Kidney epithelial cell (primary cell): ENCODE data around the gene C21orf58. TPM values are rescaled to one million over a fixed set of nuclear protein-coding genes. Genes with fewer than 3 reads are reported as not detected.

Source experiments
- DNase-seq: peaks from one replicate; pipeline ENCODE4 v3.0.0-alpha.2; 2010; ENCODE audit warnings: low read depth
- H3K27me3 ChIP-seq: 2 replicates; pipeline ENCODE4 v1.6.0; 2011; ENCODE audit warnings: low read length; ENCODE audit not compliant: control insufficient read depth, insufficient read depth
- H3K36me3 ChIP-seq: 2 replicates; pipeline ENCODE4 v1.5.1; 2011; ENCODE audit warnings: low read length; ENCODE audit not compliant: control insufficient read depth, insufficient read depth
- H3K4me3 ChIP-seq: 2 replicates; pipeline ENCODE4 v1.5.1; 2011; ENCODE audit warnings: low read depth, mild to moderate bottlenecking, control low read depth, low read length
- total RNA-seq: library from RNA; depleted of rRNA; stranded (reverse); fragments of >200 nt; gene quantifications from 2 replicates; pipeline ENCODE4 v1.2.3, GENCODE V29; 2015
- TF ChIP-seq, protein P1 (sequence below): IDR thresholded peaks from 2 replicates; pipeline ENCODE4 v1.5.1; 2011; ENCODE audit warnings: mild to moderate bottlenecking, moderate library complexity, low read length, control low read depth, inconsistent platforms; ENCODE audit not compliant: insufficient read depth, poor library complexity, severe bottlenecking

The C21orf58 gene
- total RNA-seq, 1 donor from 2014 or later = 1.5 TPM

DNA sequence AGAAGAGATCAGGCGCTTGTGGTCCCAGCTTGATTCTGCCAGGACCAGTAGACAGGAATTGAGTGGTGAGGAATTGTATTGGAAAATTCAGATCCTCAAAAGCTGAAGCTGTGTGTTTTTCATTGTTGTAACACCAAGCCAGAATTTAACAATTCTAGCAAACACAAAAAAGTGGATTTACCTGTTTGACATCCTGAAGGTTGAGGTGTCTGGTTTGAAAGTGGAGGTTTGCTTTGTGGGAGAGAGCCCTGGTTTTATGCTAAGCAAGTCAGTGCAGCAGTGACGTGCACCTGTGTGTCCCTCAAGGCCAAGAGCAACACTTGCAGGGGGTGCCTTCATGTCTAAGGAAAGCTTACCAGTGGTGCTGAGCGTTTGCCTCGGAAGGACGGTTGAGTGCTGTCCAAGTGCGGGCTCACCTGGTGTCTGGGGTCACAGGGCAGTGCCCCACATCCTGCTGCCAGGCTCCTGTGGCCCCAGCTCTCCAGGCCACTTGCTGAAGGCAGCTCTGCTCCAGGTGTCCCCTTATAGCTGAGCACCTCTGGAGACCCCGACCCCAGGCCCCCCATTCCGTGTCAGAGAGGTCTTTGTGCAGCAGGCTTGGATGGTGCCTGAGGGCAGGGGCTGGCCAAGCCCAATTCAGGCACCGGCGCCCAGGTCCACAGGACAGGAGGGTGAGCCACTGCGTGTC lies 27.9 kb upstream of the C21orf58 start:
- no peak overlapping the region for H3K4me3 ChIP-seq
- TF ChIP-seq, protein P1, sequence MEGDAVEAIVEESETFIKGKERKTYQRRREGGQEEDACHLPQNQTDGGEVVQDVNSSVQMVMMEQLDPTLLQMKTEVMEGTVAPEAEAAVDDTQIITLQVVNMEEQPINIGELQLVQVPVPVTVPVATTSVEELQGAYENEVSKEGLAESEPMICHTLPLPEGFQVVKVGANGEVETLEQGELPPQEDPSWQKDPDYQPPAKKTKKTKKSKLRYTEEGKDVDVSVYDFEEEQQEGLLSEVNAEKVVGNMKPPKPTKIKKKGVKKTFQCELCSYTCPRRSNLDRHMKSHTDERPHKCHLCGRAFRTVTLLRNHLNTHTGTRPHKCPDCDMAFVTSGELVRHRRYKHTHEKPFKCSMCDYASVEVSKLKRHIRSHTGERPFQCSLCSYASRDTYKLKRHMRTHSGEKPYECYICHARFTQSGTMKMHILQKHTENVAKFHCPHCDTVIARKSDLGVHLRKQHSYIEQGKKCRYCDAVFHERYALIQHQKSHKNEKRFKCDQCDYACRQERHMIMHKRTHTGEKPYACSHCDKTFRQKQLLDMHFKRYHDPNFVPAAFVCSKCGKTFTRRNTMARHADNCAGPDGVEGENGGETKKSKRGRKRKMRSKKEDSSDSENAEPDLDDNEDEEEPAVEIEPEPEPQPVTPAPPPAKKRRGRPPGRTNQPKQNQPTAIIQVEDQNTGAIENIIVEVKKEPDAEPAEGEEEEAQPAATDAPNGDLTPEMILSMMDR = no peak
- H3K36me3 ChIP-seq = peaks cover 5% of the 10 kb centered on the region
- H3K27me3 ChIP-seq = no peaks in the 10 kb centered on the region
- DNase-seq = no peak

DNA sequence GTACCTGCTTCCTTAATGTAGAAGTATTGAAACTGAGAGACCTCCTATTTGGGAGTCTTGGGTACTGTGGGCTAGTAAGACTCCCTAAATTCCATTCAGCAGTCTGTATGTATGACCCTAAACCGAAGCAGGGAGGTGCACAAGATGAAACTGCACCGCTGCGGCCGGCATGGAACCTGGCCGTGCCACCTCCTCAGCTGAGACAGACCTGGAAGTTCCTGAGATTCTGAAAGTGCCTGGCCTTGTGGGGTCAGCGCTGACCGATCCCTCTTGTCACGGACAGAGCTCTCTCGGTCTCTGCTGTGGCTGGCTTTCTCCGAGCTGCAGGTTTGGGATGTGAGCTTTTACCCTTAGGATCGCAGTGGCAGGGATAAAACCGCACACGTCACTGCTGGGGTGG lies 27.3 kb upstream of the C21orf58 start:
- H3K36me3 ChIP-seq = peaks cover 3% of the 10 kb centered on the region
- DNase-seq = no peak
- TF ChIP-seq, protein P1 = no peak
- no peak overlapping the region for H3K4me3 ChIP-seq
- no peaks in the 10 kb centered on the region for H3K27me3 ChIP-seq

DNA sequence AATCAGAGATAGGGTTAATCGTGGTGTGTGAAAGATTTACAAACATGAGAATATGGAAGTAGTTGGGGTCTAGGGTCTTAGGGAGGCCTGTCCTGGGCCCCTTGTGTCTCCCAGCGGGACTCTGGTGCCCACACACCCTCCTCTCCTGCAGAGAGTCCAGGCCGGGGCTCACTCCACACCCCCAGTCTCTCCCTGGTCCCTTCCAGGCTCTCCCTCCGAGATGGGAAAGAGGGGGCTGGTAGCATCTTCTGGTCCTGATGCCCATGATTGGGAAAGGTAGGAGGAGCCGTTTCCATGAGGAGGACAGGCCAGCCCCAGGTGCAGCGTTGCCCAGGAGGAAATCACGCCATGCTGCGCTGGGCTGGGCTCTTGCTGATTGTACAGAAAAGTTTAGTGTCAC lies 26.9 kb upstream of the C21orf58 start:
- TF ChIP-seq, protein P1 = no peak
- no peak overlapping the region for H3K4me3 ChIP-seq
- no peaks in the 10 kb centered on the region for H3K27me3 ChIP-seq
- DNase-seq = no peak
- H3K36me3 ChIP-seq = peaks cover 3% of the 10 kb centered on the region

DNA sequence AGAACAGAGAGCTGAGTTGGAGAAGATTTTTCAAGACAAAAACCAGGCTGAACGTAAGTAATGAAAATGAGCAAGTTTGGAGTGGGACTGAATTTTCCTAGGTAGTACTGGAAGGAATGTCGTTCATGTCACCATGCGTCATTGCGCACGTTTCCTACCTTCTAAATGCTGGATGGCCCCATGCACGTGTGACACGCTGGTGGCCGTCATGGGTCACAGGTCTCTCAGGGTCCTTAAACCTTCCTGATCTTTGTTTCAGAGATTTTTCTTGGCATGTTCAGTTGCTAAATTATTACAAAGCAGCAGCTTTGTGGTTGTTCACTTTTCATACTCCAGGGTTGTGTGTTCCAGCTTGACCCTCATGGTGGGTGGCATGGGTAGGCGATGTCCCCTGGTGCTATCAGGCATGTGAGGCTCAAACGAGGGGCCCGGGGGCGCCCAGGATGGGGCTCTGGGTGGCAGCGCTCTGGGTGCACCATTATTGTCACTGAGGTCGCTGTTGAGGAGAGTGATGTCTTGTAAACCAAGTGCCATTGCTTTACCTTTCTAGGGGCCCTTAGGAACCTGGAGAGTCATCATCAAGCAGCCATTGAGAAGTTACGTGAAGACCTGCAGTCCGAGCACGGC lies 25.6 kb upstream of the C21orf58 start:
- Histone ChIP-seq H3K36me3 (peaks cover 1% of the 10 kb centered on the region), H3K4me3 (no peak overlapping the region), H3K27me3 (no peaks in the 10 kb centered on the region)
- TF ChIP-seq, protein P1 = no peak
- DNase-seq = no peak

DNA sequence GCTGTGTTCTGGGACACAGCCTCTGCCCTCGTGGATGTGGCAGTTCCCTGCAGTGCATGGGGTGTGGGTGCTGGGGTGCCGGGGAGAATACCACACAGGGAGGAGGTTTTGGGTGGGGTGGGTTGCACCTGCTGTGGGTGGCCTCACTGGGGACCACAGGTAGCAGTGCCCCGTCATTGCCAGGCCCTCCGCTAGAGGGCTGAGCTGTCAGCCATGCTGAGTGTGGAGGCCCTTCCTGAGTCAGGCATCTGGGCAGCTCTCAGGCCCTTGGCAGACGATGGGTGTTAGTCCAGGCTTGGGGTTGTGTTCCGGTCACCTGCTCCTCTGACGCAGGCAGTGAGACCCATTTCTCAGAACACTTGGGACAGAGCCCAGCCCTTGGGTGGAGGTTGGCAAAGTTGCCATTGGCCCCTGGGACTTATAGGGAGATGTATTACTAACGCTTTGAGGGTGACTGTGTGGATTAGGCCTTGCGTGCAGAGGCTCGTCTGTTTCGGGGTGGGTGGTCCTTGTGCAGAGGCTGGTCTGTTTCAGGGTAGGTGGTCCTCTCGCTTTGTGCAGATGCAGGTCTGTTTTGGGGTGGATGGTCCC lies 24.2 kb upstream of the C21orf58 start:
- TF ChIP-seq, protein P1 = peak; percentile 19
- H3K4me3 ChIP-seq = no peak overlapping the region
- peaks cover 1% of the 10 kb centered on the region for H3K36me3 ChIP-seq
- no peak for DNase-seq
- H3K27me3 ChIP-seq = no peaks in the 10 kb centered on the region
